C4-2B (cell line): ENCODE measurements around the gene SCLY.

ENCODE experiments used
- CTCF ChIP-seq: fragments of 450-650 bp; conservative IDR thresholded peaks from 2 replicates; pipeline ENCODE4 v1.5.1; 2017; ENCODE audit warnings: mild to moderate bottlenecking
- ZFX ChIP-seq: fragments of 450-650 bp; IDR thresholded peaks from 2 replicates; pipeline ENCODE4 v1.6.1; 2017

- TF ChIP-seq CTCF = no peak
- TF ChIP-seq ZFX = no peak
Observed at GRCh38 chr2:238140040-238140439, 79.2 kb downstream of the SCLY start.
